Bone marrow (tissue), 2 donors: Measurements from ENCODE around the gene SAMD11.

ENCODE experiments used
- DNase-seq, 2 donors: peaks; one replicate each; lab custom pipeline; 2025; lab: John Stamatoyannopoulos, UW

Gene SAMD11

DNA sequence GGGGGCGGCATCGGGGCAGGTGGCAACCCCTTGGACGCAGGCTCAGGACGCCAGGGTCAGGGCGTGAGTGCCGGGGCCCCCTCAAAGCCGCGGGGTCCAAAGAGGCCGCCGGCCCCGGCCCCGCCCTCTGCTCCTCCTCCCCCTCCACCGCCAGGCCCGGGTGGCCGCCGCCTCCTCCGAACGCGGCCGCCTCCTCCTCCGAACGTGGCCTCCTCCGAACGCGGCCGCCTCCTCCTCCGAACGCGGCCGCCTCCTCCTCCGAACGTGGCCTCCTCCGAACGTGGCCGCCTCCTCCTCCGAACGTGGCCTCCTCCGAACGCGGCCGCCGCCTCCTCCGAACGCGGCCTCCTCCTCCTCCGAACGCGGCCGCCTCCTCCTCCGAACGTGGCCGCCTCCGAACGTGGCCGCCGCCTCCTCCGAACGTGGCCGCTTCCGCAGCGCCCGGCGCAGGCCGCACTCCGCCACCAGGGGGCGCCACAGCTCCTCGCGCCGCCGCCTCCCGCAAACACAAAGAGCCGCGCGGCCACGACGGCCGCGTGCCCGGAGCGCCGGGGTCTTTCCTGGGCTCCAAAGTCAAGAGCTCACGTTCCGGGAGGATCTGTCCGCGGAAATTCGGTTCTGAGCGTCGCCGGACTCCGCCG is 19.3 kb upstream of the SAMD11 start:
- DNase-seq, result peak; percentile 58 to 77

DNA sequence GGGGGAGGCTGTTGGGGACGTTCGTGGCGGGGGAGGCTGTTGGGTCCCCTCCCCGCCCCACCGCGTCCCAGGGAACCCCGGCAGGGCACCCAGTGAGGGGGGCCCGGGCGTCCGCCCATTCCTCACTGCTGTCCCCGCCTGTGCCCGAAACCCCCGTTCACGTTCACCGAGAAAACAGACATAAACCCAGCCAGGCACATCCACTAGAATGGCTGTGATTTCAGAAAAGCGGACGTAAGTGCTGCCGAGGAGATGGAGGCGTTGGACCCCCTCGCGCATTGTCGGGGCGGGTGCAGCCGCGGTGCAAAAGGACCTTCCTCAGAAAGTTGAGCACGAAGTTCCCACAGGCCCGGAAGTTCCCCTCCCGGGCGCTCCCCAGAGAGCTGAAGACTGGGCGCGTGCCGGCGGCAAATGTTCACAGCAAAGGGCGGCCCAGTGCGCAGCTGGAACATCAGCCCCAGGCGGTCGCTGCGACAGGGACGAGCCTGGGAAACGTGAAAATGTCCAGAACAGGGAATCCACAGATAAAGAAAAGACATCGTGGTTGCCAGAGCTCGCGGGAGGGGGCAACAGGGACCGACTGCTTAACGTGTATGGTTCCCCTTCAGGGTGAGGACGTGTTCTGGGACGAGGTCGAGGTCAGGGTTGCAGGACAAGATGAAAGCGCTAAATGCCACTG is 18.5 kb upstream of the SAMD11 start:
- DNase-seq, result no peak

- DNase-seq, result no peak
Measured at GRCh38 chr1:905811-906599, 17.7 kb upstream of the SAMD11 start.

- DNase-seq, result peak; percentile 48 to 64
Measured at GRCh38 chr1:906600-907420, 16.9 kb upstream of the SAMD11 start.

DNA sequence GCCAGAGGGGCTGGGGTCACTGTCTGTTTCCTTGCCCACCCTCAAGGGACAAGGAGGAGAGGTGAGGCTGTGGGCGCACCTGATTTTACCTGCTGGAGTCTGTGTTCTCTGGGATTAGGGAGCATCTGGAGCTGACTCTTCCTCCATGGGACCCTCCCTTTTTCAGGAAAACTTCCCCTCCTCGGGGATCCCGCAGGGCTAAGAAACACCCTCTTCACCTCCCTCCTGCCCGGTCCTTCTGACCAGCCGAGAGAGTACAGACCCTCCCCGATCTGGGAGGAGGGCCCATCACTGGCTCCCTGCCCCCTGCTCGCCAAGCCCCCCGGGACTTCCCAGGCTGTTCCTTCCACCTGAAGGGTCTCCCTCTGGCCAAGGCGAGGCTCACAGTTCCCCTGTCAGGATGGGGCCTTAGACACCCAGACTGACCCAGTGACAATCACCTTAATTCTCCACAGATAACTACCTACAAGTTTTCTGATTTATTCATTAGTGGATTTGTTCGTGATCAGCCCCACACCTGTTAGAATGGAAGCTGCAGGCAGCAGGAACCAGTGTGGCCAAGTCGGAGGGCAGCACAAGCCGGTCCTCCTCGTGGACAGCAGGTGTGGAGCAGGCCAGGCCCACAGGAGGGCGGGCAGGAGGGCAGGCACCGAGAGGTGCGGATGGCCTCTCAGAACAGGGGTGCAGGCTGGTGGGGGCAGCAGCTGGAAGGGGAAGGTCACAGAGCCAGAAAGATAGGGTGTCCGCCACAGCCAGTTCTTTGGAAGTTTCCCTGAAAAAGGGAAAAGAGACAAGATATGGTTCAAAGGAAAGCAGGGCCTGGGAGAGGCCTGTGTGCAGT is 15.9 kb upstream of the SAMD11 start:
- no peak for DNase-seq

GRCh38 chr1:908661-909060 is 15.1 kb upstream of the SAMD11 start:
- no peak for DNase-seq

DNA sequence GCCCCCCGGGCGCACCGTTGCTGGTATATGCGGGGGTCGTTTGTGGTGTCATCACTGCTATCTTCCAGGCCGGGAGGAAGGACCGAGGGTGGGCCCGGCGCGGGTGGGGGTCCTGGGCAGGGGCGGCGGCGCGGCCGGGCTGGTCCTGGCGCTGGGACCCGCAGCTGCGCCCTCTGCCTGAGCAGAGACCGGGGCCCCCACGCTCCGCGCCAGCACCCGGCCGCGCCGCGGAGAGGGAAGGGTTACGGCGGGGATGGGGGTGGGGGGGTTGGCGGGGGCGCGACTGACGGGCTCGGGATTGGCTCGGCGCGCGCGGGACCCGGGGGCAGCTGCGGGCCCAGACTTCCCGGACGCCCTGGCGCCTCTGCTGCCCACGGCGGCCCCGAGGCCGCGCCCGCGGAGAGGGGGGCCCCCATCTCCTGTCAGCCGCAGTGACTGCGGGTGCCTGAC is 13.8 kb upstream of the SAMD11 start:
- DNase-seq, result no peak

DNA sequence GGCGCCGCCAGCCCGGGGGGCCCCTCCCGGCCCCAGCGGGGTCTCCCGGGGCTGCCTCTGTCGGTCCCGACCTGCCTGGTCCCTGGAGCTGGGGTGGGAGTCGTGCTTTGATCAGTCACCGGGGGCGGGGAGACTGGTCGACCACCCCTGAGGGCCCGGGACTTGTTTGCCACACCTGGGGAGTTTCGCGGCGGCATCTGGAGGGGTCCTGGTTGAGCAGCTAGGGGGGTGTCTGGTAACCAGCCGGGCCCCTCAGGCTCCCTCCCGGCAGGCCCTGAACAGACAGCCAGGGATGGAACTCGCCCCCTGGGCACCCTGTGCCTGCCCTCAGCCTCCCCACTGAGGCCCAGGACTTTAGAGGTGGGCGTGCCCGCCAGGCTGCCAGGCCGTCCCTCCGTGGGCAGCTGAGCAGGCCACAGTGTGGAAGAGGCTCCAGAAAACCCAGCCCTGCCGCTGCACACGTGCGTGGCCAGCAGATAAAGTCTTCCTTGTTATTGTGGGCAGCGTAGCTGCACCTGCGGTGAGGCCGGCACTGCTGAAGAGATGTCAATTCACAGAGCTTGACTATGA is 13.3 kb upstream of the SAMD11 start:
- no peak for DNase-seq

DNA sequence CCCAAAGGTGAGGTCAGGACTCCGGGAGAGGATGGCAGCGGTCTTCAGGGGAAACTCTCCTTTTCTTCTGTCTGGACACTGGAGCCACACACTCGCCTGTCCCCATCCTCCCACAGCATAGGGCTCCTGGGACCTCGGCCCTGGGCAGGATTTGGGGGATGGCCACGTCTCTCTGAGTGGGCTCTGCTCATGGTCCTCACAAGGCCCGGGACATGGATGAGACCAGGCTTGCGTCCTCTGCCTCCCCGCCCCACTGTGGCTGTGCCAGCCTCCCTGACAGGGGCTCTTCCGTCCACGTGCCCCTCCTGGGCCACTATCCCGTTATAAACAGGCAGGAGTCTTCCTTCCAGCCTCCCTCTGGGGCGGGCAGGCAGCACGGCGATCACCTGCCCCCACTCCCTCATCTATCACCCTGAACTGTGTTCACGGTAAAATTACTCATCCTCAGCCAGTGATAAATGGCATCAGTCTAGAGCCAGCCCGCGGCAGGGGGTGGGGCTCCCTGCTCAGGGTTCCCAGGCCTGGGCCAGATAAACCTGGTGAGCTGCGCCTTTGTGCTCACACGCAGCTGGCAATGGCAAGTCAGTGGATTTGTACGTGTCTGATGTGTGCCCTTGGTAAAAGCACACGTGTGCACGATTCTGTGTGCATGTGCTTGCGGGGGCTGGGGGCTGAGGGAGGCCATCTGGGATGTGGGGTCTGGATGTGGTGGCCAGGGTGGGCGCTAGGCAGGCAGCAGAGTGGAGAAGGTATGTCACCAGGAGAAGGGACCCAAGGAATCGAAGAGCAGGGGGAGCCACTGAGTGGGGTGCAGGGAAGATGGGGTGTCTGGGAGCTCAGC is 12.6 kb upstream of the SAMD11 start:
- no peak for DNase-seq

- DNase-seq, result no peak
Measured at GRCh38 chr1:911875-912739, 11.6 kb upstream of the SAMD11 start.

GRCh38 chr1:912740-913301 is 10.9 kb upstream of the SAMD11 start:
- DNase-seq, result no peak

- DNase-seq, result no peak
Measured at GRCh38 chr1:913491-914130, 10.1 kb upstream of the SAMD11 start.

GRCh38 chr1:914131-914890 is 9.4 kb upstream of the SAMD11 start:
- no peak for DNase-seq

GRCh38 chr1:914891-915280 is 8.8 kb upstream of the SAMD11 start:
- no peak for DNase-seq

DNA sequence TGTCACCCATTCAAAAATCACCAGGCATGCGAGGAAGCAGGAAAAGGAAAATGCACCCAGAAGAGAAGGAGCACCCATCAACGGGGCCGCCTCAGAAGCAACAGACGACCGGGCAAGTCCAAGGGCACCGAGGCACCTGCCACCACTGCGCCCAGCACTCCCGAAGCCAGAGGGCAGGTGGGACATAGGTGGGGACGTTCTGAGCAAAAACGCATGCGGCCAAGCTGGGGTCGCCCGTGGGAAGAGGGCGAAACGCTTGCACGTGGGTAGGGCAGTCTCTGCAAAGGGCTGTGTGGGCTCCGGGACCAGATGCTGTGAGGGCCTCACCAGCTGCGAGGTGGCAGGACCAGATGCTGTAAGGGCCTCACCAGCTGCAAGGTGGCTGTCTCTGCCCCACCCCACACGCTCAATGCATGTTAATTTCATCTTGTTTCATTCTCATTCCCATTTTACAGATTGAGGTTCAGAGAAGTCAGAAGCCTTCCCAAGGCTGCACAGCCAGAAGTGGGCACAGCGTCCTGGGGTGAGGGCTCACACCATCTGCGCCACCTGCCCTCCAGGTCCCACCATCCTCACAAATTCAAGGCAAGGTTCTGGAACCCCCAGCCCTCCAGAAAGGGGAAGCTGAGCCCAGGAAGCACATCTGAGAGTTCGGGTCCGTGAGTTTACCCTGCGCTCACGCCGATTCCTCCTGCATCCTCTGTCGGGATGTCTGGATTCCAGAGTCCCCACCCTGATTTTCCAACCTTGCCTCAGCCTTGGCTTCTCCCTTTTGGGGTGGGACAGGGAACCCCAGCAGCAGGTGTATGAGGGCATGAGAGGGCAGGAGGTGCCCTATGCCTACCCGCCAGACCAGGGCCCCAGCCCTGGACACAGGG is 8.2 kb upstream of the SAMD11 start:
- no peak for DNase-seq
